ENCODE results near the gene ACAA1.
"Not testable (repeated sequence)": the region's sequence is repeated elsewhere in the genome, so short reads cannot be mapped to it uniquely, and the experiment has no call there.

The ACAA1 gene

GRCh38 chr3:38141952-38142273, 5.0 kb upstream of the ACAA1 start:
- WGBS, 2 experiments (ENCODE audit: insufficient coverage in 2 of 2) = 94 to 97% methylated on average over 2 of the region's 2 CpGs
- H3K4me1 ChIP-seq (ENCODE audit: control insufficient read depth, insufficient read depth, low read length, poor library complexity, severe bottlenecking) = no peaks in the 10 kb centered on the region
- no peak overlapping the region for H3K27ac ChIP-seq (ENCODE audit: low read depth, low read length, severe bottlenecking)
- peaks cover 3% of the 10 kb centered on the region for H3K9me3 ChIP-seq (ENCODE audit: control insufficient read depth, low read length)
- H3K4me3 ChIP-seq (ENCODE audit: extremely low read depth, insufficient read depth, low read length, poor library complexity, severe bottlenecking) = no peak overlapping the region
- H3K36me3 ChIP-seq (ENCODE audit: control insufficient read depth, insufficient read depth, low read length) = peaks cover 7% of the 10 kb centered on the region

GRCh38 chr3:38141173-38141951, 4.4 kb upstream of the ACAA1 start:
- WGBS, 2 experiments (ENCODE audit: insufficient coverage in 2 of 2) = 87 to 93% methylated on average over 6 of the region's 7 CpGs
- H3K4me3 ChIP-seq (ENCODE audit: extremely low read depth, insufficient read depth, low read length, poor library complexity, severe bottlenecking) = no peak overlapping the region
- peaks cover 7% of the 10 kb centered on the region for H3K36me3 ChIP-seq (ENCODE audit: control insufficient read depth, insufficient read depth, low read length)
- no peak overlapping the region for H3K27ac ChIP-seq (ENCODE audit: low read depth, low read length, severe bottlenecking)
- H3K9me3 ChIP-seq (ENCODE audit: control insufficient read depth, low read length) = peaks cover 3% of the 10 kb centered on the region
- H3K4me1 ChIP-seq (ENCODE audit: control insufficient read depth, insufficient read depth, low read length, poor library complexity, severe bottlenecking) = no peaks in the 10 kb centered on the region

- H3K9me3 ChIP-seq (ENCODE audit: control insufficient read depth, low read length) = no peaks in the 10 kb centered on the region
- peaks cover 4% of the 10 kb centered on the region for H3K4me1 ChIP-seq (ENCODE audit: control insufficient read depth, insufficient read depth, low read length, poor library complexity, severe bottlenecking)
- H3K36me3 ChIP-seq (ENCODE audit: control insufficient read depth, insufficient read depth, low read length) = peaks cover 7% of the 10 kb centered on the region
- 93 to 95% methylated on average over 11 to 13 of the region's 13 CpGs for WGBS, 2 experiments (ENCODE audit: insufficient coverage in 2 of 2)
- H3K27ac ChIP-seq (ENCODE audit: low read depth, low read length, severe bottlenecking) = no peak overlapping the region
- no peak overlapping the region for H3K4me3 ChIP-seq (ENCODE audit: extremely low read depth, insufficient read depth, low read length, poor library complexity, severe bottlenecking)
Observed at GRCh38 chr3:38140326-38141172, 3.6 kb upstream of the ACAA1 start.

GRCh38 chr3:38139652-38140051, 2.7 kb upstream of the ACAA1 start:
- Histone ChIP-seq H3K36me3 (ENCODE audit: control insufficient read depth, insufficient read depth, low read length) (peaks cover 13% of the 10 kb centered on the region), H3K9me3 (ENCODE audit: control insufficient read depth, low read length) (no peaks in the 10 kb centered on the region), H3K4me1 (ENCODE audit: control insufficient read depth, insufficient read depth, low read length, poor library complexity, severe bottlenecking) (peaks cover 4% of the 10 kb centered on the region), H3K4me3 (ENCODE audit: extremely low read depth, insufficient read depth, low read length, poor library complexity, severe bottlenecking) (peak overlapping the region; percentile 53), H3K27ac (ENCODE audit: low read depth, low read length, severe bottlenecking) (no peak overlapping the region)
- WGBS, 2 experiments (ENCODE audit: insufficient coverage in 2 of 2) = 93 to 100% methylated on average over 3 to 6 of the region's 7 CpGs

- Histone ChIP-seq H3K9me3 (ENCODE audit: control insufficient read depth, low read length) (no peaks in the 10 kb centered on the region), H3K36me3 (ENCODE audit: control insufficient read depth, insufficient read depth, low read length) (peaks cover 17% of the 10 kb centered on the region), H3K4me1 (ENCODE audit: control insufficient read depth, insufficient read depth, low read length, poor library complexity, severe bottlenecking) (peaks cover 4% of the 10 kb centered on the region), H3K4me3 (ENCODE audit: extremely low read depth, insufficient read depth, low read length, poor library complexity, severe bottlenecking) (peak overlapping the region; percentile 53), H3K27ac (ENCODE audit: low read depth, low read length, severe bottlenecking) (no peak overlapping the region)
- 40 to 52% methylated on average over 4 to 8 of the region's 8 CpGs for WGBS, 2 experiments (ENCODE audit: insufficient coverage in 2 of 2)
Observed at GRCh38 chr3:38139191-38139590, 2.3 kb upstream of the ACAA1 start.

- peak within 1 kb of the TSS; percentile 79 for H3K4me3 ChIP-seq (ENCODE audit: extremely low read depth, insufficient read depth, low read length, poor library complexity, severe bottlenecking)
- WGBS, 2 experiments (ENCODE audit: insufficient coverage in 2 of 2) = 6 to 7% methylated on average over 53 to 63 of the region's 65 CpGs
- peak within 1 kb of the TSS; percentile 84 for H3K27ac ChIP-seq (ENCODE audit: low read depth, low read length, severe bottlenecking)
- H3K36me3 ChIP-seq (ENCODE audit: control insufficient read depth, insufficient read depth, low read length) = peaks cover 24% of the 10 kb centered on the region
- no peaks in the 10 kb centered on the region for H3K9me3 ChIP-seq (ENCODE audit: control insufficient read depth, low read length)
- peaks cover 10% of the 10 kb centered on the region for H3K4me1 ChIP-seq (ENCODE audit: control insufficient read depth, insufficient read depth, low read length, poor library complexity, severe bottlenecking)
Observed at GRCh38 chr3:38138349-38139190, 1.6 kb upstream of the ACAA1 start, which contains the start of gene MYD88. Gene MYD88 (plus strand): TSS chr3:38138661. CDS start chr3:38138701, 40 bp downstream.

- Histone ChIP-seq H3K9me3 (ENCODE audit: control insufficient read depth, low read length) (no peaks in the 10 kb centered on the region), H3K36me3 (ENCODE audit: control insufficient read depth, insufficient read depth, low read length) (peaks cover 28% of the 10 kb centered on the region), H3K27ac (ENCODE audit: low read depth, low read length, severe bottlenecking) (peak overlapping the region; percentile 84), H3K4me1 (ENCODE audit: control insufficient read depth, insufficient read depth, low read length, poor library complexity, severe bottlenecking) (peaks cover 17% of the 10 kb centered on the region), H3K4me3 (ENCODE audit: extremely low read depth, insufficient read depth, low read length, poor library complexity, severe bottlenecking) (peak overlapping the region; percentile 79)
- 26 to 36% methylated on average over 20 to 22 of the region's 22 CpGs for WGBS, 2 experiments (ENCODE audit: insufficient coverage in 2 of 2)
Observed at GRCh38 chr3:38137615-38138348, 855 bp upstream of the ACAA1 start.

GRCh38 chr3:38136393-38136776, 542 bp downstream of the ACAA1 start:
- peaks cover 17% of the 10 kb centered on the region for H3K4me1 ChIP-seq (ENCODE audit: control insufficient read depth, insufficient read depth, low read length, poor library complexity, severe bottlenecking)
- peaks cover 37% of the 10 kb centered on the region for H3K36me3 ChIP-seq (ENCODE audit: control insufficient read depth, insufficient read depth, low read length)
- WGBS, 2 experiments (ENCODE audit: insufficient coverage in 2 of 2) = 0 to 3% methylated on average over 7 to 14 of the region's 20 CpGs
- H3K27ac ChIP-seq (ENCODE audit: low read depth, low read length, severe bottlenecking) = peak overlapping the region; percentile 36
- H3K4me3 ChIP-seq (ENCODE audit: extremely low read depth, insufficient read depth, low read length, poor library complexity, severe bottlenecking) = peak overlapping the region; percentile 79
- H3K9me3 ChIP-seq (ENCODE audit: control insufficient read depth, low read length) = no peaks in the 10 kb centered on the region

- not testable (repeated sequence) for H3K9me3 ChIP-seq (ENCODE audit: control insufficient read depth, low read length); H3K27ac ChIP-seq (ENCODE audit: low read depth, low read length, severe bottlenecking)
- H3K4me3 ChIP-seq (ENCODE audit: extremely low read depth, insufficient read depth, low read length, poor library complexity, severe bottlenecking) = peak overlapping the region; percentile 79
- H3K4me1 ChIP-seq (ENCODE audit: control insufficient read depth, insufficient read depth, low read length, poor library complexity, severe bottlenecking) = peaks cover 17% of the 10 kb centered on the region
- 89 to 92% methylated on average over 8 of the region's 10 CpGs for WGBS, 2 experiments (ENCODE audit: insufficient coverage in 2 of 2)
- H3K36me3 ChIP-seq (ENCODE audit: control insufficient read depth, insufficient read depth, low read length) = peaks cover 38% of the 10 kb centered on the region
Observed at GRCh38 chr3:38135621-38136277, 1.2 kb downstream of the ACAA1 start.

Measured in mesodermal cell (in vitro differentiated cells).